ENCODE measurements around the gene DUSP3. TPM values are rescaled to one million over a fixed set of nuclear protein-coding genes. Genes with fewer than 3 reads are reported as not detected.
A peak's percentile ranks its signal among the peaks of the same experiment; 100 is the strongest.

The DUSP3 gene
- total and polyA plus RNA-seq, 7 experiments from 2014 or later: 5.4 to 31.0 (median 9.6) TPM

- Mint-ChIP-seq H3K27ac (no peak overlapping the region), H3K4me1 (peaks cover 0 to 9% (median 4%) of the 10 kb centered on the region in 7 donors), H3K9me3 (peaks cover 0 to 7% (median 0%) of the 10 kb centered on the region in 11 donors), H3K4me3 (no peak overlapping the region), H3K36me3 (no peaks in the 10 kb centered on the region), H3K27me3 (peaks cover 6 to 27% (median 8%) of the 10 kb centered on the region in 5 donors)
- Histone ChIP-seq H3K36me3 (ENCODE audit: control insufficient read depth in 2 of 3, insufficient read depth in 3 of 3, low read length in 3 of 3) (no peaks in the 10 kb centered on the region), H3K27ac (ENCODE audit: low read depth, low read length) (no peak overlapping the region), H3K9me3 (ENCODE audit: control insufficient read depth in 2 of 3, low read length in 3 of 3) (no peaks in the 10 kb centered on the region), H3K27me3 (ENCODE audit: control insufficient read depth in 2 of 2, insufficient read depth in 2 of 2, low read length in 2 of 2) (no peaks in the 10 kb centered on the region), H3K4me1 (ENCODE audit: control insufficient read depth in 2 of 2, insufficient read depth in 2 of 2, low read length in 2 of 2) (no peaks in the 10 kb centered on the region), H3K4me3 (ENCODE audit: low read length) (no peak overlapping the region)
- DNase-seq (no peak), ATAC-seq (no peak)
- CTCF ChIA-PET: no interaction called here
- POLR2A ChIA-PET: no interaction called here
- intact Hi-C loops (cut with micrococcal nuclease): no loop called here
Measured at GRCh38 chr17:43789482-43789881, 10.7 kb upstream of the DUSP3 start.

GRCh38 chr17:43788540-43788939 lies 9.8 kb upstream of the DUSP3 start:
- H3K9me3 ChIP-seq (ENCODE audit: control insufficient read depth in 2 of 3, low read length in 3 of 3): no peaks in the 10 kb centered on the region
- ATAC-seq (no peak), DNase-seq (no peak)
- no peak overlapping the region for H3K27ac ChIP-seq (ENCODE audit: low read depth, low read length)
- Mint-ChIP-seq H3K27me3 (peaks cover 5 to 29% (median 11%) of the 10 kb centered on the region in 5 donors), H3K9me3 (peaks cover 0 to 4% (median 0%) of the 10 kb centered on the region in 11 donors), H3K36me3 (no peaks in the 10 kb centered on the region), H3K27ac (no peak overlapping the region), H3K4me3 (no peak overlapping the region), H3K4me1 (peaks cover 0 to 9% (median 4%) of the 10 kb centered on the region in 7 donors)
- H3K4me1 ChIP-seq (ENCODE audit: control insufficient read depth in 2 of 2, insufficient read depth in 2 of 2, low read length in 2 of 2): no peaks in the 10 kb centered on the region
- no peaks in the 10 kb centered on the region for H3K36me3 ChIP-seq (ENCODE audit: control insufficient read depth in 2 of 3, insufficient read depth in 3 of 3, low read length in 3 of 3)
- ChIA-PET POLR2A (no interaction called here), CTCF (no interaction called here)
- H3K27me3 ChIP-seq (ENCODE audit: control insufficient read depth in 2 of 2, insufficient read depth in 2 of 2, low read length in 2 of 2): no peaks in the 10 kb centered on the region
- intact Hi-C loops (cut with micrococcal nuclease): no loop called here
- H3K4me3 ChIP-seq (ENCODE audit: low read length): no peak overlapping the region

GRCh38 chr17:43787728-43788127 lies 9.0 kb upstream of the DUSP3 start:
- Mint-ChIP-seq H3K4me1 (peaks cover 0 to 9% (median 4%) of the 10 kb centered on the region in 7 donors), H3K27me3 (peaks cover 10 to 33% (median 12%) of the 10 kb centered on the region in 5 donors), H3K27ac (no peak overlapping the region), H3K36me3 (no peaks in the 10 kb centered on the region), H3K9me3 (no peaks in the 10 kb centered on the region), H3K4me3 (no peak overlapping the region)
- POLR2A ChIA-PET: no interaction called here
- peak; percentile 44 for ATAC-seq
- intact Hi-C loops (cut with micrococcal nuclease): no loop called here
- no peak overlapping the region for H3K4me3 ChIP-seq (ENCODE audit: low read length)
- no peaks in the 10 kb centered on the region for H3K36me3 ChIP-seq (ENCODE audit: control insufficient read depth in 2 of 3, insufficient read depth in 3 of 3, low read length in 3 of 3)
- DNase-seq: no peak
- H3K4me1 ChIP-seq (ENCODE audit: control insufficient read depth in 2 of 2, insufficient read depth in 2 of 2, low read length in 2 of 2): no peaks in the 10 kb centered on the region
- H3K27ac ChIP-seq (ENCODE audit: low read depth, low read length): no peak overlapping the region
- CTCF ChIA-PET: interaction anchor here (0.6 kb wide), 2 partner anchors 20 to 26 kb away, joined by 4 read pairs; no protein-coding TSS in a partner anchor
- H3K9me3 ChIP-seq (ENCODE audit: control insufficient read depth in 2 of 3, low read length in 3 of 3): no peaks in the 10 kb centered on the region
- no peaks in the 10 kb centered on the region for H3K27me3 ChIP-seq (ENCODE audit: control insufficient read depth in 2 of 2, insufficient read depth in 2 of 2, low read length in 2 of 2)

GRCh38 chr17:43784628-43785101 lies 5.9 kb upstream of the DUSP3 start:
- Mint-ChIP-seq H3K4me3 (no peak overlapping the region), H3K4me1 (peaks cover 0 to 10% (median 2%) of the 10 kb centered on the region in 7 donors), H3K36me3 (no peaks in the 10 kb centered on the region), H3K27ac (no peak overlapping the region), H3K9me3 (no peaks in the 10 kb centered on the region), H3K27me3 (peaks cover 21 to 55% (median 31%) of the 10 kb centered on the region in 5 donors)
- H3K9me3 ChIP-seq (ENCODE audit: control insufficient read depth in 2 of 3, low read length in 3 of 3): no peaks in the 10 kb centered on the region
- no peak for DNase-seq
- no peak overlapping the region for H3K27ac ChIP-seq (ENCODE audit: low read depth, low read length)
- ChIA-PET POLR2A (no interaction called here), CTCF (no interaction called here)
- H3K4me3 ChIP-seq (ENCODE audit: low read length): no peak overlapping the region
- H3K36me3 ChIP-seq (ENCODE audit: control insufficient read depth in 2 of 3, insufficient read depth in 3 of 3, low read length in 3 of 3): no peaks in the 10 kb centered on the region
- peaks cover under 1 to 2% of the 10 kb centered on the region in 2 donors for H3K4me1 ChIP-seq (ENCODE audit: control insufficient read depth in 2 of 2, insufficient read depth in 2 of 2, low read length in 2 of 2)
- H3K27me3 ChIP-seq (ENCODE audit: control insufficient read depth in 2 of 2, insufficient read depth in 2 of 2, low read length in 2 of 2): no peaks in the 10 kb centered on the region
- ATAC-seq: no peak
- intact Hi-C loops (cut with micrococcal nuclease): no loop called here

GRCh38 chr17:43784068-43784467 lies 5.3 kb upstream of the DUSP3 start:
- ATAC-seq (no peak), DNase-seq (no peak)
- no peaks in the 10 kb centered on the region for H3K9me3 Mint-ChIP-seq
- CTCF ChIA-PET: no interaction called here
- peaks cover 0 to 15% (median 8%) of the 10 kb centered on the region in 7 donors for H3K4me1 Mint-ChIP-seq
- Histone ChIP-seq H3K36me3 (ENCODE audit: control insufficient read depth in 2 of 3, insufficient read depth in 3 of 3, low read length in 3 of 3) (no peaks in the 10 kb centered on the region), H3K4me1 (ENCODE audit: control insufficient read depth in 2 of 2, insufficient read depth in 2 of 2, low read length in 2 of 2) (peaks cover 7% of the 10 kb centered on the region in 2 donors), H3K27me3 (ENCODE audit: control insufficient read depth in 2 of 2, insufficient read depth in 2 of 2, low read length in 2 of 2) (no peaks in the 10 kb centered on the region), H3K27ac (ENCODE audit: low read depth, low read length) (no peak overlapping the region), H3K4me3 (ENCODE audit: low read length) (no peak overlapping the region), H3K9me3 (ENCODE audit: control insufficient read depth in 2 of 3, low read length in 3 of 3) (no peaks in the 10 kb centered on the region)
- POLR2A ChIA-PET: no interaction called here
- peaks cover 21 to 60% (median 31%) of the 10 kb centered on the region in 5 donors for H3K27me3 Mint-ChIP-seq
- H3K36me3 Mint-ChIP-seq: no peaks in the 10 kb centered on the region
- no peak overlapping the region for H3K4me3 Mint-ChIP-seq
- intact Hi-C loops (cut with micrococcal nuclease): no loop called here
- H3K27ac Mint-ChIP-seq: no peak overlapping the region

- H3K36me3 ChIP-seq (ENCODE audit: control insufficient read depth in 2 of 3, insufficient read depth in 3 of 3, low read length in 3 of 3): peaks cover 0 to 5% (median 0%) of the 10 kb centered on the region in 3 experiments
- POLR2A ChIA-PET: no interaction called here
- Mint-ChIP-seq H3K27ac (no peak overlapping the region), H3K4me3 (no peak overlapping the region), H3K27me3 (peaks cover 21 to 55% (median 31%) of the 10 kb centered on the region in 5 donors), H3K4me1 (peaks cover 0 to 15% (median 8%) of the 10 kb centered on the region in 7 donors), H3K36me3 (no peaks in the 10 kb centered on the region), H3K9me3 (no peaks in the 10 kb centered on the region)
- intact Hi-C loops (cut with micrococcal nuclease): no loop called here
- H3K4me3 ChIP-seq (ENCODE audit: low read length): no peak overlapping the region
- H3K27ac ChIP-seq (ENCODE audit: low read depth, low read length): no peak overlapping the region
- H3K4me1 ChIP-seq (ENCODE audit: control insufficient read depth in 2 of 2, insufficient read depth in 2 of 2, low read length in 2 of 2): peaks cover 7% of the 10 kb centered on the region in 2 donors
- ATAC-seq (no peak), DNase-seq (no peak)
- CTCF ChIA-PET: interaction anchor here (0.7 to 1.5 kb wide), 3 partner anchors 17 to 88 kb away, joined by 3 read pairs; no protein-coding TSS in a partner anchor
- no peaks in the 10 kb centered on the region for H3K27me3 ChIP-seq (ENCODE audit: control insufficient read depth in 2 of 2, insufficient read depth in 2 of 2, low read length in 2 of 2)
- H3K9me3 ChIP-seq (ENCODE audit: control insufficient read depth in 2 of 3, low read length in 3 of 3): no peaks in the 10 kb centered on the region
Measured at GRCh38 chr17:43782913-43783680, 4.3 kb upstream of the DUSP3 start.
